A549 (cell line): Measurements from ENCODE around the gene HOXB8. TPM values are rescaled to one million over a fixed set of nuclear protein-coding genes. Genes with fewer than 3 reads are reported as not detected.
A peak's percentile ranks its signal among the peaks of the same experiment; 100 is the strongest.

ENCODE experiments used
- ATAC-seq, 2 experiments: fragments of 200-7000 bp in 1 of 2; fragments of >200 bp in 1 of 2; cut with Nextera tagmentation in 1 of 2; cut with Tn5 transposase in 1 of 2; 3 replicates each; pipeline versions ENCODE4 v1.8.0 to v1.9.1; 2018 to 2020; ENCODE audit warnings: mild to moderate bottlenecking in 1 of 2, moderate library complexity in 1 of 2
- CTCF ChIA-PET: fragments of 300-600 bp; sonication (Branson Sonifier 250); formaldehyde crosslinking; extraction: SDS; loops from one replicate; lab custom pipeline; 2021; ENCODE audit warnings: antibody characterized with exemption, inconsistent platforms; lab: Yijun Ruan, JAX
- POLR2A ChIA-PET: fragments of 350-600 bp; formaldehyde crosslinking; extraction: SDS; loops from one replicate; lab custom pipeline; 2021; ENCODE audit warnings: antibody characterized with exemption, inconsistent platforms; lab: Yijun Ruan, JAX
- DNase-seq, 2 experiments: peaks; one replicate each; pipeline versions ENCODE4 v3.0.0 to v3.0.0-alpha.2; 2011 to 2016; ENCODE audit warnings: low read depth in 1 of 2, low spot score in 1 of 2
- FAIRE-seq: peaks from 2 replicates; lab custom pipeline; 2011; peaks lifted over from hg19 to GRCh38; lab: Jason Lieb, UNC
- H3K27ac ChIP-seq, 2 experiments: fragments of >200 bp; sonication (Bioruptor Twin); formaldehyde crosslinking; 3 replicates each; pipeline ENCODE4 v1.5.1; 2016 to 2017
- H3K4me1 ChIP-seq: fragments of >200 bp; sonication (Bioruptor Twin); formaldehyde crosslinking; 3 replicates; pipeline ENCODE4 v1.6.1; 2016
- H3K4me2 ChIP-seq: fragments of >200 bp; sonication (Bioruptor Twin); formaldehyde crosslinking; 3 replicates; pipeline ENCODE4 v1.6.1; 2016
- H3K4me3 ChIP-seq: fragments of >200 bp; sonication (Bioruptor Twin); formaldehyde crosslinking; 3 replicates; pipeline ENCODE4 v1.5.1; 2016
- H3K9me3 ChIP-seq: fragments of >200 bp; sonication (Bioruptor Twin); formaldehyde crosslinking; 3 replicates; pipeline ENCODE4 v1.6.1; 2016
- ATOH8 ChIP-seq: fragments of 250-450 bp; sonication (Bioruptor Pico); IDR thresholded peaks from 2 replicates; pipeline ENCODE4 v1.5.0; 2020; ENCODE audit warnings: low read depth, mild to moderate bottlenecking, moderate library complexity
- BHLHE40 ChIP-seq: IDR thresholded peaks from 2 replicates; pipeline ENCODE4 v1.6.1; 2012; ENCODE audit warnings: low read depth, low read length, inconsistent platforms
- CBX2 ChIP-seq: fragments of 200-600 bp; sonication (generic); IDR thresholded peaks from 2 replicates; pipeline ENCODE4 v1.6.1; 2016; ENCODE audit warnings: low read depth, mild to moderate bottlenecking, borderline replicate concordance
- CBX8 ChIP-seq: fragments of 200-600 bp; sonication (generic); IDR thresholded peaks from 2 replicates; pipeline ENCODE4 v1.6.1; 2016
- FOSL2 ChIP-seq, 2 experiments: fragments of 450-650 bp in 1 of 2; fragments of >200 bp in 1 of 2; sonication (Bioruptor Twin) in 1 of 2; formaldehyde crosslinking; IDR thresholded peaks; 2 replicates each; pipeline versions ENCODE4 v1.5.0 to v1.6.1; 2016 to 2020; ENCODE audit warnings: mild to moderate bottlenecking in 1 of 2, moderate library complexity in 1 of 2
- HOXA7 ChIP-seq: fragments of 250-450 bp; sonication (Bioruptor Pico); IDR thresholded peaks from 2 replicates; pipeline ENCODE4 v1.5.0; 2020; ENCODE audit warnings: mild to moderate bottlenecking, moderate library complexity
- JUNB ChIP-seq: fragments of >200 bp; sonication (Bioruptor Twin); formaldehyde crosslinking; IDR thresholded peaks from 2 replicates; pipeline ENCODE4 v1.6.1; 2016
- MYC ChIP-seq: IDR thresholded peaks from 2 replicates; pipeline ENCODE4 v1.6.1; 2012; ENCODE audit warnings: mild to moderate bottlenecking, inconsistent platforms, low read length, improper control_type of control experiment, borderline replicate concordance
- NR3C1 ChIP-seq: fragments of >200 bp; sonication (Bioruptor Twin); formaldehyde crosslinking; IDR thresholded peaks from 3 replicates; pipeline ENCODE4 v1.6.1; 2017
- POLR2A ChIP-seq: IDR thresholded peaks from 2 replicates; pipeline ENCODE4 v1.6.1; 2012; ENCODE audit warnings: mild to moderate bottlenecking, low read length
- RCOR1 ChIP-seq: fragments of 150-350 bp; IDR thresholded peaks from 2 replicates; pipeline ENCODE4 v1.6.1; 2014; ENCODE audit warnings: antibody characterized with exemption, low read length, low read depth
- REST ChIP-seq: fragments of 200-600 bp; sonication (generic); IDR thresholded peaks from 2 replicates; pipeline ENCODE4 v1.6.1; 2016; ENCODE audit warnings: antibody characterized with exemption, mild to moderate bottlenecking, moderate library complexity
- RFX5 ChIP-seq: fragments of 450-650 bp; IDR thresholded peaks from 2 replicates; pipeline ENCODE4 v1.7.1; 2014; ENCODE audit warnings: antibody characterized with exemption, mild to moderate bottlenecking, moderate library complexity
- SMC3 ChIP-seq: fragments of >200 bp; sonication (Bioruptor Twin); formaldehyde crosslinking; IDR thresholded peaks from 3 replicates; pipeline ENCODE4 v1.6.1; 2018; ENCODE audit warnings: inconsistent platforms
- WGBS: methylation state at CpG from one replicate; pipeline ENCODE4 v1.1.6; 2017; ENCODE audit errors: missing lambda C conversion rate; 5-methylcytosine and 5-hydroxymethylcytosine counted together
- polyA plus RNA-seq, 4 experiments: library from polyadenylated mRNA; depleted of rRNA in 3 of 4; stranded (reverse); fragments of >200 nt; fragmentation: RNase III in 1 of 4; extraction: RNeasy Plus Mini Kit Qiagen cat#74134 plus additional on column Dnase treatment in 1 of 4; gene quantifications; 2 replicates in 3 of 4; 3 replicates in 1 of 4; pipeline ENCODE4 v1.2.3, GENCODE V29; 2011 to 2017
- TF ChIP-seq, protein P1 (sequence below): fragments of >200 bp; sonication (Bioruptor Twin); formaldehyde crosslinking; IDR thresholded peaks from 3 replicates; pipeline ENCODE4 v1.5.1; 2016
- TF ChIP-seq, protein P2 (sequence below): IDR thresholded peaks from 2 replicates; pipeline ENCODE4 v1.6.1; 2012; ENCODE audit warnings: low read depth, borderline replicate concordance

Gene HOXB8
- polyA plus RNA-seq, 2 of the 4 experiments (the other 2 are of a cell fraction): 5.8 to 11.1 TPM

GRCh38 chr17:48601539-48602425 lies 13.3 kb downstream of the HOXB8 start:
- ChIA-PET POLR2A (no interaction called here), CTCF (interaction anchor here (0.7 to 2.6 kb wide), 19 partner anchors 8 to 571 kb away, joined by 3 to 8 read pairs (median 3); no protein-coding TSS in a partner anchor)
- TF ChIP-seq POLR2A: peak; percentile 39
- TF ChIP-seq HOXA7 (CRISPR knock-in tag): no peak
- H3K9me3 ChIP-seq: no peaks in the 10 kb centered on the region
- H3K4me2 ChIP-seq: peak overlapping the region; percentile 91
- DNase-seq: peak; percentile 54 to 58
- peak; percentile 0 to 47; a peak in 3 of 6 replicates for ATAC-seq
- peak overlapping the region; percentile 59 for H3K4me3 ChIP-seq
- WGBS: 7% methylated on average over 34 of the region's 35 CpGs
- H3K4me1 ChIP-seq: peaks cover 33% of the 10 kb centered on the region
- no peak for FAIRE-seq
- H3K27ac ChIP-seq: peak overlapping the region; percentile 91 to 95

GRCh38 chr17:48601207-48601538 lies 13.9 kb downstream of the HOXB8 start:
- peaks cover 33% of the 10 kb centered on the region for H3K4me1 ChIP-seq
- peak overlapping the region; percentile 59 for H3K4me3 ChIP-seq
- FAIRE-seq: no peak
- 54% methylated on average over 4 of the region's 4 CpGs for WGBS
- peak overlapping the region; percentile 91 to 95 for H3K27ac ChIP-seq
- TF ChIP-seq RCOR1 (no peak), NR3C1 (no peak)
- ChIA-PET POLR2A (no interaction called here), CTCF (interaction anchor here (0.7 to 2.6 kb wide), 13 partner anchors 9 to 570 kb away, joined by 3 to 8 read pairs (median 3); no protein-coding TSS in a partner anchor)
- H3K9me3 ChIP-seq: no peaks in the 10 kb centered on the region
- DNase-seq: no peak
- ATAC-seq: no peak
- peak overlapping the region; percentile 91 for H3K4me2 ChIP-seq

DNA sequence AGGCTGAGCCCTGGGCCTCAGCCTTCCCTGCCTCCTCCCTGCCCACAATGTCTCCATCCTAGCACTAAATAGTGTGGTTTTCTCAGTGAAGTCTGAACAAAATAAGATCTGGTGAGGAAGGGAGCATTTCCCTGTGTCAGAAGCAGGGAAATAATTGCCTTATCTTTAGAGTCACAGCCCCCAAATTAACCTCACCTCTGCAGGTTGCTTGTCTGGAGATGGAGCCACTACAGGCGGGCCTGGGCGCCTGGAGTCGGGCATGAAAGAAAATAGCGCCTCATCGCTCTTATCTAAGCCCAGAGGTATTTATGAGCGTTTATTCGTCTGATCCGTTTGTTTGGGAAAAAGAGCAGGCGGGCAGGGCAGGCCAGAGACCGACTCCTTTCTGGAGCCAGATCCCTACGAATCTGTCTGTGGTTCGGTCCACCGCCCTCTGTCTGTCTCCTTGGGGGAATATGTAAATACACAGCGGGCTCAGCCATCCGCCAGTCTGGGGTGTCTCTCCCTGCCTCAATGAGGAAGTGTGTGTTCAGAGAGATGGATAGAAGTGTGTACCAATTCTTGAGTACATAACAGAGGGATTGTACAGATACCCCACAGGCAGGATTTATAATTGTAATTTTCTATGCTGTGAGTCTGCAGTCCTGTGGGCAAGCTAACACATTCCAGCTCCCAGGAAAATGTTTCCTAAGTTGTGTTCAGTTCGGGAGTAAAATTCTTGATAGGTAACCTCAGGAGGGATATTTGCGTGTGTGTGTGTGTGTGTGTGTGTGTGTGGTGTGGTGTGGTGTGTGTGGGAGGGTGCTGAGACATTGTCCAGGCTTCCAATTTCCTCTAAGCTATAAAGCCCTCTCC lies 14.6 kb downstream of the HOXB8 start:
- H3K4me3 ChIP-seq: no peak overlapping the region
- peaks cover 29% of the 10 kb centered on the region for H3K4me1 ChIP-seq
- ChIA-PET CTCF (interaction anchor here (0.5 to 3.0 kb wide), 11 partner anchors 9 to 570 kb away, joined by 3 to 10 read pairs (median 3); no protein-coding TSS in a partner anchor), POLR2A (no interaction called here)
- peak overlapping the region; percentile 91 for H3K4me2 ChIP-seq
- WGBS: 69% methylated on average over 17 of the region's 17 CpGs
- H3K27ac ChIP-seq: peak overlapping the region; percentile 91 to 95
- FAIRE-seq: no peak
- no peaks in the 10 kb centered on the region for H3K9me3 ChIP-seq
- TF ChIP-seq SMC3 (no peak), FOSL2 (IDR thresholded peaks at IDR 0.05) (no peak), FOSL2 (CRISPR knock-in tag; IDR thresholded peaks at IDR 0.05) (no peak), RFX5 (no peak), ATOH8 (no peak)
- no peak for DNase-seq
- ATAC-seq: no peak

DNA sequence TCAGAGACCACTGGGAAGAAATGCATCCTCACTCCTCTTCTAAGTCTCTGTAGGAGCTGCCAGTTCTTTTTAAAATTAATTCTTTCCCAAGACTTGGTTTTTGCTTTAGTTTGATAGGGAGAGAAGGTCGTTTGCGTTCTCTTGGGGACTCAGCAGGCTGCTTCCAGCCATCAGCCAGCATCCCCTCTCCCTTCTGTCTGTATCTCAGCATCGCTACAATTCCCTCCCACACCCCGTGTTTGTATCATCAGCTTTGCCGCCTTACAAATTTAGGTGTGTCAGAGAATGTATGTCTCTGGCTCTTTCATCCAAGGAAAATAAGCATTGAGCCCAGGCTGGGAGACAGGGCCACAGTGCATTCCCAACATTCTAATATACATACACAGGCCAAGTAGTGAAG lies 15.7 kb downstream of the HOXB8 start:
- FAIRE-seq (no peak), DNase-seq (no peak), ATAC-seq (no peak)
- H3K27ac ChIP-seq: 0 out of 6 replicates have a peak overlapping the region, but pooled peaks of 1 of the 2 experiments have one; percentile 14
- TF ChIP-seq SMC3 (no peak), JUNB (no peak), MYC (no peak), CBX2 (no peak), REST (no peak), CBX8 (no peak), POLR2A (no peak), BHLHE40 (no peak)
- TF ChIP-seq, protein P1, sequence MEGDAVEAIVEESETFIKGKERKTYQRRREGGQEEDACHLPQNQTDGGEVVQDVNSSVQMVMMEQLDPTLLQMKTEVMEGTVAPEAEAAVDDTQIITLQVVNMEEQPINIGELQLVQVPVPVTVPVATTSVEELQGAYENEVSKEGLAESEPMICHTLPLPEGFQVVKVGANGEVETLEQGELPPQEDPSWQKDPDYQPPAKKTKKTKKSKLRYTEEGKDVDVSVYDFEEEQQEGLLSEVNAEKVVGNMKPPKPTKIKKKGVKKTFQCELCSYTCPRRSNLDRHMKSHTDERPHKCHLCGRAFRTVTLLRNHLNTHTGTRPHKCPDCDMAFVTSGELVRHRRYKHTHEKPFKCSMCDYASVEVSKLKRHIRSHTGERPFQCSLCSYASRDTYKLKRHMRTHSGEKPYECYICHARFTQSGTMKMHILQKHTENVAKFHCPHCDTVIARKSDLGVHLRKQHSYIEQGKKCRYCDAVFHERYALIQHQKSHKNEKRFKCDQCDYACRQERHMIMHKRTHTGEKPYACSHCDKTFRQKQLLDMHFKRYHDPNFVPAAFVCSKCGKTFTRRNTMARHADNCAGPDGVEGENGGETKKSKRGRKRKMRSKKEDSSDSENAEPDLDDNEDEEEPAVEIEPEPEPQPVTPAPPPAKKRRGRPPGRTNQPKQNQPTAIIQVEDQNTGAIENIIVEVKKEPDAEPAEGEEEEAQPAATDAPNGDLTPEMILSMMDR: no peak
- TF ChIP-seq, protein P2, sequence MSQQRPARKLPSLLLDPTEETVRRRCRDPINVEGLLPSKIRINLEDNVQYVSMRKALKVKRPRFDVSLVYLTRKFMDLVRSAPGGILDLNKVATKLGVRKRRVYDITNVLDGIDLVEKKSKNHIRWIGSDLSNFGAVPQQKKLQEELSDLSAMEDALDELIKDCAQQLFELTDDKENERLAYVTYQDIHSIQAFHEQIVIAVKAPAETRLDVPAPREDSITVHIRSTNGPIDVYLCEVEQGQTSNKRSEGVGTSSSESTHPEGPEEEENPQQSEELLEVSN: no peak
- peaks cover 25% of the 10 kb centered on the region for H3K4me1 ChIP-seq
- H3K4me3 ChIP-seq: no peak overlapping the region
- no peak overlapping the region for H3K4me2 ChIP-seq
- H3K9me3 ChIP-seq: no peaks in the 10 kb centered on the region
- ChIA-PET CTCF (interaction anchor here (1.0 to 3.0 kb wide), 5 partner anchors 106 to 576 kb away, joined by 3 to 10 read pairs (median 4); no protein-coding TSS in a partner anchor), POLR2A (no interaction called here)
- WGBS: 84% methylated on average over 5 of the region's 5 CpGs
